Lung (tissue), 16 donors: ENCODE results near the gene SSRP1. TPM values are rescaled to one million over a fixed set of nuclear protein-coding genes. Genes with fewer than 3 reads are reported as not detected.

Source experiments
- ATAC-seq: fragments of 200-7000 bp; cut with Tn5 transposase; one replicate; pipeline ENCODE4 v1.9.1; 2020; ENCODE audit warnings: moderate number of reproducible peaks; ENCODE audit not compliant: insufficient read depth, low FRiP score
- DNase-seq, 3 donors: peaks; one replicate each; pipeline ENCODE4 v3.0.0-alpha.2; 2013 to 2017
- H3K27ac ChIP-seq, 2 donors: one replicate each; pipeline ENCODE4 v1.5.1; 2013; ENCODE audit warnings: mild to moderate bottlenecking in 2 of 2, moderate library complexity in 2 of 2, control low read depth in 1 of 2, inconsistent platforms in 1 of 2, low read depth in 1 of 2, low read length in 1 of 2
- H3K27me3 ChIP-seq, 3 donors: one replicate each; pipeline ENCODE4 v1.5.1; 2013; ENCODE audit warnings: low read length in 2 of 3; ENCODE audit not compliant: control insufficient read depth in 3 of 3, insufficient read depth in 3 of 3
- H3K36me3 ChIP-seq, 4 donors: one replicate each; pipeline ENCODE4 v1.5.1; 2013; ENCODE audit warnings: low read length in 4 of 4, mild to moderate bottlenecking in 1 of 4, moderate library complexity in 1 of 4; ENCODE audit not compliant: control insufficient read depth in 4 of 4, insufficient read depth in 4 of 4
- H3K4me1 ChIP-seq, 5 donors: one replicate each; pipeline ENCODE4 v1.5.1; 2013; ENCODE audit warnings: low read length in 5 of 5, mild to moderate bottlenecking in 2 of 5, moderate library complexity in 1 of 5; ENCODE audit not compliant: control insufficient read depth in 5 of 5, insufficient read depth in 5 of 5
- H3K4me3 ChIP-seq: one replicate; pipeline ENCODE4 v1.5.1; 2013; ENCODE audit warnings: mild to moderate bottlenecking, control low read depth, moderate library complexity
- H3K9ac ChIP-seq, 2 donors: one replicate each; pipeline ENCODE4 v1.5.1; 2013; ENCODE audit warnings: low read length in 2 of 2, control low read depth in 1 of 2; ENCODE audit not compliant: insufficient read depth in 1 of 2
- H3K9me3 ChIP-seq, 4 donors: one replicate each; pipeline ENCODE4 v1.5.1; 2013; ENCODE audit warnings: low read length in 3 of 4, mild to moderate bottlenecking in 1 of 4, moderate library complexity in 1 of 4; ENCODE audit not compliant: control insufficient read depth in 4 of 4, insufficient read depth in 3 of 4
- CTCF ChIP-seq: IDR thresholded peaks from 2 replicates; pipeline ENCODE4 v1.5.1; 2012; ENCODE audit warnings: mild to moderate bottlenecking; ENCODE audit errors: control extremely low read depth, extremely low read depth
- WGBS, 2 donors: extraction: QIAGEN DNeasy Blood & Tissue Kit; methylation state at CpG; one replicate each; pipeline ENCODE4 v1.1.7; 2013; 5-methylcytosine and 5-hydroxymethylcytosine counted together
- long read RNA-seq, 5 donors: transcript quantifications; one replicate each; lab custom pipeline, GENCODE V29; 2026
- polyA plus RNA-seq, 2 donors: library from polyadenylated mRNA; stranded (reverse); fragments of 200-250 nt; gene quantifications; one replicate each; pipeline ENCODE4 v1.2.1, GENCODE V29; 2013
- total RNA-seq, 2 donors: library from RNA; depleted of rRNA in 1 of 2; stranded (reverse); fragments of >200 nt in 1 of 2; gene quantifications; one replicate each; pipeline ENCODE4 v1.2.1, GENCODE V29; 2014 to 2021
- donor health status: control.
- donor health status: control.
- donor health status: Bipolar disorder and iron deficiency.
- donor health status: healthy.
- donor health status: DM: yes; HTN: yes; CAD: no.

SSRP1 gene
- 10 to 100 TPM; 54.7 to 76.9 TPM for total RNA-seq
- 10 to 100 TPM; 37.1 to 74.4 TPM for polyA plus RNA-seq
- long read RNA-seq, donor 1, transcript SSRP1-201 (17 exons, 2,819 nt) = major isoform, 11 of 54 reads
- long read RNA-seq, donor 1, partial matches to known transcripts = 43 of 54 reads
- long read RNA-seq, donor 1, other reads (novel, unspliced or antisense) = 0 of 54 reads
- long read RNA-seq, donor 2, partial matches to known transcripts = 16 of 17 reads
- long read RNA-seq, donor 2, other reads (novel, unspliced or antisense) = 0 of 17 reads
- long read RNA-seq, donor 3, partial matches to known transcripts = 28 of 31 reads
- long read RNA-seq, donor 3, other reads (novel, unspliced or antisense) = 0 of 31 reads
- long read RNA-seq, donor 4, partial matches to known transcripts = 84 of 86 reads
- long read RNA-seq, donor 4, other reads (novel, unspliced or antisense) = 0 of 86 reads
- long read RNA-seq, donor 5, transcript SSRP1-201 (17 exons, 2,819 nt) = major isoform, 5 of 81 reads
- long read RNA-seq, donor 5, partial matches to known transcripts = 76 of 81 reads
- long read RNA-seq, donor 5, other reads (novel, unspliced or antisense) = 0 of 81 reads

- Histone ChIP-seq H3K9ac (peak within 1 kb of the TSS; percentile 81 to 90), H3K4me1 (peaks cover 0 to 23% (median 12%) of the 10 kb centered on the region in 5 donors), H3K27me3 (no peaks in the 10 kb centered on the region), H3K4me3 (peak within 1 kb of the TSS; percentile 74), H3K27ac (peak within 1 kb of the TSS; percentile 67 to 89), H3K36me3 (peaks cover 2 to 37% (median 25%) of the 10 kb centered on the region in 4 donors), H3K9me3 (no peaks in the 10 kb centered on the region)
- ATAC-seq (peak; percentile 99), DNase-seq (peak; percentile 91 to 94 (median 93))
- WGBS, 2 donors = 0% methylated on average over 56 to 68 of the region's 69 CpGs
- TF ChIP-seq CTCF = no peak
Observed at GRCh38 chr11:57335343-57336110, at the start of gene SSRP1. Gene SSRP1, minus strand, starts transcription at chr11:57335892. Its CDS starts 771 bp downstream, at chr11:57335121.

GRCh38 chr11:57380975-57381374 is 45.3 kb upstream of the SSRP1 start, which contains the start of gene PRG3:
Gene PRG3, minus strand, starts transcription at chr11:57381150. Its CDS starts 442 bp downstream, at chr11:57380708.
- H3K9ac ChIP-seq = no peak within 1 kb of the TSS
- WGBS, 2 donors = 77 to 89% methylated on average over 2 of the region's 2 CpGs
- no peaks in the 10 kb centered on the region for H3K4me1 ChIP-seq
- peaks cover 0 to 5% (median 0%) of the 10 kb centered on the region in 4 donors for H3K9me3 ChIP-seq
- peaks cover 0 to 3% (median 2%) of the 10 kb centered on the region in 3 donors for H3K27me3 ChIP-seq
- no peak within 1 kb of the TSS for H3K27ac ChIP-seq
- no peak for TF ChIP-seq CTCF
- no peaks in the 10 kb centered on the region for H3K36me3 ChIP-seq
- no peak for DNase-seq
- ATAC-seq = no peak
- H3K4me3 ChIP-seq = no peak within 1 kb of the TSS

- DNase-seq (peak in 1 of 3 donors; percentile 32), ATAC-seq (no peak)
- Histone ChIP-seq H3K9ac (no peak overlapping the region), H3K4me1 (no peaks in the 10 kb centered on the region), H3K9me3 (peaks cover 0 to 5% (median 0%) of the 10 kb centered on the region in 4 donors), H3K4me3 (no peak overlapping the region), H3K27me3 (peaks cover 0 to 3% (median 2%) of the 10 kb centered on the region in 3 donors), H3K27ac (no peak overlapping the region), H3K36me3 (no peaks in the 10 kb centered on the region)
- no peak for TF ChIP-seq CTCF
- 31 to 34% methylated on average over 10 of the region's 10 CpGs for WGBS, 2 donors
Observed at GRCh38 chr11:57379732-57380131, 44.0 kb upstream of the SSRP1 start.
